AG08395 (cell line): ENCODE results near the gene FBXO30.

Experiments
- DNase-seq: peaks from one replicate; pipeline ENCODE4 v3.0.0; 2012; ENCODE audit warnings: mixed read lengths, low spot score

FBXO30 gene

DNA sequence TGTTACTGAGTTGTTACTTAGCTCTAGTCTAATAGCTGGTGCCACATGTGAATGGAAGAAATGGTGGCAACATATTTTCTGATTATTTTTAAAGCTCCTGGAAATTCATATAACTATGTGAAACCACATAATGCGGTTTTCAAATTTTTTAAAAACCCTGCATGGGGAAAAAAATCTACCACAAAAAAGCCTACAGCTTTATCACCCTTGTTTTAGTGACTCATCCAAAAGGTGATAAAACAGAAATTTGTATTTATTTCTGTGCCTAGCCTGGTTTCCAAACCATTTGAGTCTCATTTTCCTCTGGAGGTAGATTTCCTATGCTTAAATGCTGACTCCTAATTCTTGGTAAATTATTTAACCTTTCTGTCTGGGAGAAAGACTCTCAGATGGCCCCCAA, 5.4 kb upstream of the FBXO30 start:
- no peak for DNase-seq

GRCh38 chr6:145818796-145819195, 4.2 kb upstream of the FBXO30 start:
- DNase-seq, result no peak

GRCh38 chr6:145816392-145816791, 1.8 kb upstream of the FBXO30 start:
- DNase-seq, result no peak

- peak; percentile 35 for DNase-seq
Observed at GRCh38 chr6:145815309-145816274, 997 bp upstream of the FBXO30 start.

GRCh38 chr6:145814035-145814500, 527 bp downstream of the FBXO30 start:
- peak; percentile 20 for DNase-seq

DNA sequence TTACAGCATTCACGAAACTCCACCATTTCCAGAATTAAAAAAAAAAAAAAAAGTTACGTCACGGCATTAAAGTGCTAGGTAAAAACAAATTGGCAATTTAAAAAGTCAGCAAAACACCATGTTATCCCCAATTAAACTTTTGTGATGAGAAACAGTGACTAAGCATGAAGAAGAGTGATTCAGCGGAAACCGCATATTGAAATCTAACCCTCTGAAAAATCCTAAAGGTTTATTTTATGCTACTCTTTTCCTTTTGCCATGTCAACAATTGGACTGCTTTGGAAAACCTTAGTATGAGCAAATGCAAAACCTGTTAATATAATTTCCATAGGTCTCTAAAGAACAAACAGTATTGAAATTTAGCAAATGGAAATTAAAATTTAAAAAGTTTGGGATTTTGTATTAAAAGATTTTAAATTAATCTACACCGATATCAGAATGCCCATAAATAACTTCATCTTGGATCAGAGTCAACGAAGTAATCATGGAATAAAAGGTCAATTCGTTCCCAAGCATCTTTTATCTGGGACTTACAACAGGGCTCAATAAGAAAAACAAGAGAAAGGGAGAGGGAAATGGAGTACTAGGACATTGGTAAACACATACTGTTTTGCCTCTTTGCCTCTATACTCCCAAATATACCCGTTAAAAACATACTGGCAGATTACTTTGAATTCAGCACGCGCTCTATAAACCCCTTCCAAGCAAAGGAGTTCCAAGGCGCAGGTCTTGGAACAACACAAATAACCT, 1.1 kb downstream of the FBXO30 start:
- DNase-seq, result peak; percentile 37

DNA sequence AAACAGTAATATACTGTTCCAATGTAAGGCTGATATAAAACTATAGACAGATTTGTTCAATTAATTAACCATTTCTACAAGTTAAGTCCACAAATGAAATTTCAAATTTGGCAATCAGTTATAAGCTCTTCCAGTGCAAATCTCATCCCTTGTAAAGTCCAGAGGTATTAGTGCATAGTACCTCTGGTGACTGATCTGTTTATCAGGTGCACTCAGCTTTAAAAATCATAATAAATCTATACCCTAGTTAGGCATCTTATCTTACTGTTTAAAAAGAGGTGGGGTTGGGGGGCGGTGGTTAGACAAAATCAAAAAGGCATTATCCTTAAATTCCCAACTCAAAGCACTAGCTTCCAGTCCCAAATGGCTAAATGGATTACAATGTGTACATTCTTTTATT, 2.9 kb downstream of the FBXO30 start:
- no peak for DNase-seq

DNA sequence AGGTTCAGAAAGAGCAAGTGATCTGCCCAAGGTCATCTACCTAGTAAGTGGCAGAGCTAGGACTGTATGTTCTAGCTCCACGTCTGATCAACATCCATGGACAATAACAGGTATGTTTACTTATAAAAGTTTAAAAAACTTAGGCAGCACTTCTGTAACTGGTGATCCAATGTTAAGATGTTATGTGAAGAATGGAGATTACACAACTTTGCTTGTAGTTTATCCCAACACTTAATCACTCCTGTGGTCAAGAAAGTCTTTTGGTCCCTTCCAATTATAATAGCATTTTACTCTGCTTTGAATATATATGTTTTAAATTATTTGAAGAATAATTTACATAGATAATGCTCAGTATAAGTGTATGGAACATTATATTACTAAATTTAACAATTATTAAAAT, 4.8 kb downstream of the FBXO30 start:
- peak; percentile 26 for DNase-seq

GRCh38 chr6:145809211-145809610, 5.4 kb downstream of the FBXO30 start:
- DNase-seq, result no peak

DNA sequence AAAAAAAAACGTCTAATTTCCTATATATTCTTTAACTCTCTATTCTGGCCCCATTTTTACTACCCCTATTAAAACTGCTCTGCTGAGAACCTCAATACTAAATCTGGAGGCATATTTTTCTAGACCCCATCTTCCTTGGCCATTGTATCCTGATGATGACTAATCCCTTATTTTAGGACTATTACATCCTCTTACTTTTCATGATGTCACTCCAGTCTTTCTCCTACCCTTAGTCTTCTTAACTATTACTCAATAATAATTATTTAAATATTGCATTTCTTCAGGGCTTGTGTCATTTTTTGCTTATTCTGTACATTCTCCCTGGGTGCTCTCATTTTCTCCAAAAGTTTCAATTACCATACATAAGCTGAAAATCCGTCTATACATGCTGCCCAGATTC, 6.4 kb downstream of the FBXO30 start:
- no peak for DNase-seq

DNA sequence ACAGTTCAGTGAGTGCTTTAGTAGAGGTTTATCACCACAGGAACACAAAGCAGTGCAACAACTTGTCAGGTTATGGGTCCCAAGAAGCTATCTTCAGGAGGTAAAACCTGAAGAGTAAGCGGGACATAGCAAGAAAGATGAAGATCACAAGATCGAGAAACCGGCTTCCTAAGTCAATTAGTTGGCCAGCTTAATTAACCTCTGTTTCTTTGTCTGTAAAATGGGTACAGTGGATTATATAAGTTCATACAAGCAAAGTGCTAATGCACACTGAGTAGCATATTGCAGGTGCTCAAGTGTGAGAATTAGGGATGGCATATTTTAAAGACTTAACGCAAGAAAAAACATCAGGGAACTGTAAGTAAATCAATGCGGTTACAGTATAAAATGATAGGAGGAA, 12.5 kb downstream of the FBXO30 start:
- no peak for DNase-seq

DNA sequence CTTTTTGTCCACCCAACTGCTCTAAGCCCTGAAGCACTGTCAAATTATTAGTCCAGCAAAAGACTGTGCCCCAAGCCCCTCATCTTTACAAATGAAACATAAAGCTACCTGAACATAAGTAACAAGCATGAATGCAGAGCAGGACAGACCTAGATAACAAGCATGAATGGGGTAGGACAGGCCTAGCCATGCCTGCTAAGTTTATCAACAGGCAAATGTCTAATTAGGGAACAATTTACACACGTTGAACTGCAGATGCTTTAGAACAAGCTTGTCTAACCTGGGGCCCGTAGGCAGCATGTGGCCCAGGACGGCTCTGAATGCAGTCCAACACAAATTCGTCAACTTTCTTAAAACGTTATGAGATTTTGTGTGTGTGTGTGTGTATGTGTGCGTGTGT, 13.6 kb downstream of the FBXO30 start:
- DNase-seq, result no peak

DNA sequence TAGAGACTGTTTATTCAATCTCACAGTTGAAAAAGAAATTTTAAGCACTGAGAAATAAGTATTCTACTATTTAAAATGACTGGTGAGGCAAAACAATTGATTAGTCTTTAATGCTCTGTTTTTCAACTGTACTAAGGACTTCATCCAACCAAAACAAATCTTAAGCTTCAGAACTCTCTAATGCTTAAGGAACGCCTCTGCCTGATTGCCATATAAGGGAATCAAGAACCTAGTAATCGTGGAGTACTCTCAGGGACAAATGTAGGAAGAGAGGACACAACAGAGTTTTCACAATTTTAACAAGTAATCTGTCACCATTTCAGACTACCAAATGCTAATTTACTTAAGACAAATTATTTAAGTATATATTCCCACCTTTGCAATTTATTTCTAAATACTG, 16.1 kb downstream of the FBXO30 start:
- DNase-seq, result no peak

- DNase-seq, result no peak
Observed at GRCh38 chr6:145789443-145789842, 25.2 kb downstream of the FBXO30 start.

DNA sequence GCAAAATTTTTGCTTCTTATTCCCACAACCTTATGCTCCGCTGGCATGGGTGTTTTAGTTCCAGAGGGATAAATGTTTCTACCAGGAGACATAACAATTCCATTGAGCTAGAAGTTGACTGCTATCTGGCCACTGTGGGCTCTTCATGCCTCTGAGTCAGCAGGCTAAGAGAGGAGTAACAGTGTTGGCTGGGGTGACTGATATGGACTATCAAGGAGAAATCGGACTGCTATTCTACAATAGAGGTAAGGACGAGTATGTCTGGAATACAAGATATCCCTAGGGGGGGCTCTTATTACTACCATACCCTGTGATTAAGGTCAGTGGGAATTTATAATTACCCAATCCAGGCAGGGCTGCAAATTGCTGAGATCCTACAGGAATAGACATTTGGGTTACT, 26.9 kb downstream of the FBXO30 start:
- DNase-seq, result no peak

- DNase-seq, result no peak
Observed at GRCh38 chr6:145784683-145785082, 29.9 kb downstream of the FBXO30 start.

DNA sequence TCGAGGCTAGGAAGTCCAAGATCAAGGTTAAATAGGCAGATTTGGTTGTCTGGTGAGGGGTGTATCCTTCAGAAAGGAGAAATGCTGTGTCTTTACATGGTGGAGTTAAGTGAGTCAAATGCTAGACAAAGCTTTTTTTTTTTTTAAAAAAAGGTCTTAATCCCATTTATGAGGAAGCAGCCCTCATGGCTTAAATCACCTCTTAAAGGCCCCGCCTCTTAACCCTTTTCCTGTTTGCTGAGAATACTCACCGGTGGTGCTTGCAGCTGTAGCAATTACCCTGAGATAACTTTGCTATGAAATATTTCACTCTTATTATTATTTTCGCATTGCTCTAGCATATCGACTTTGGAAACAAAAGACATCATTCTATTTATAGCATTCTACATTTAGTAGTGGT, 30.8 kb downstream of the FBXO30 start:
- no peak for DNase-seq

DNA sequence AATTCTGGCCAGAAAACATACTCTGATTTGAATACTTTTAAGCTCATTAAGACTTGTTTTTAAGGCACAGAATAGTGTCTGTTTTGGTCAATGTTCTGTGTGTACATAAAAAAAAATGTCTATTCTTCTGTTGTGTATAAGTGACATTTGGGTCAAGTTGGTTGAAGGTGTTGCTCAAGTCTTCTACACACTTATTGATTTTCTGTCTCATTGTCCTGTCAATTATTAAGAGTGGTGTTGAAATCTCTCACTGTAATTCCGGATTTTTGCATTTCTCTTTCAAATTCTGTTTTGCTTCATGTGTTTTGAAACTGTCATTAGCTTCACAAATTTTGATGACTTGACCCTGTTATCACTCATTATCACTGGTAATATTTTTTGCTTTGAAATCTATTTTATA, 41.7 kb downstream of the FBXO30 start:
- DNase-seq, result no peak

GRCh38 chr6:145765449-145765848, 49.1 kb downstream of the FBXO30 start:
- DNase-seq, result no peak

GRCh38 chr6:145763742-145764141, 50.9 kb downstream of the FBXO30 start:
- no peak for DNase-seq

- no peak for DNase-seq
Observed at GRCh38 chr6:145761584-145761983, 53.0 kb downstream of the FBXO30 start.

GRCh38 chr6:145758113-145758512, 56.5 kb downstream of the FBXO30 start:
- DNase-seq, result no peak

- DNase-seq, result peak; percentile 73
Observed at GRCh38 chr6:145756170-145756662, 58.4 kb downstream of the FBXO30 start.
